Activated CD8-positive, alpha-beta memory T cell treated with anti-CD3 and anti-CD28 coated beads for 36 hours (primary cell): ENCODE data around the gene MIGA1. TPM values are rescaled to one million over a fixed set of nuclear protein-coding genes. Genes with fewer than 3 reads are reported as not detected.
"Not testable (repeated sequence)": the region's sequence is repeated elsewhere in the genome, so short reads cannot be mapped to it uniquely, and the experiment has no call there.

Experiments
- CTCF ChIA-PET: fragments of 350-600 bp; sonication (Branson Sonifier 250); formaldehyde crosslinking; loops from one replicate; lab custom pipeline; 2021; ENCODE audit warnings: antibody characterized with exemption; lab: Charles Lee
- POLR2A ChIA-PET: fragments of 350-600 bp; sonication (Branson Sonifier 250); formaldehyde crosslinking; loops from one replicate; lab custom pipeline; 2021; ENCODE audit warnings: antibody characterized with exemption; lab: Charles Lee
- total RNA-seq, 2 experiments: library from RNA; stranded (reverse); gene quantifications; one replicate each; pipeline ENCODE4 v1.2.3, GENCODE V29; 2021

MIGA1 gene
- total RNA-seq, 2 experiments from 2014 or later: 8.9 to 10.3 TPM

- ChIA-PET CTCF (no interaction called here), POLR2A (no interaction called here)
Measured at GRCh38 chr1:77794550-77794949, 15.1 kb downstream of the MIGA1 start.

- CTCF ChIA-PET: no interaction called here
- POLR2A ChIA-PET: no interaction called here
Measured at GRCh38 chr1:77796695-77797405, 17.4 kb downstream of the MIGA1 start.

GRCh38 chr1:77797991-77798390, 18.5 kb downstream of the MIGA1 start:
- ChIA-PET CTCF (no interaction called here), POLR2A (no interaction called here)

DNA sequence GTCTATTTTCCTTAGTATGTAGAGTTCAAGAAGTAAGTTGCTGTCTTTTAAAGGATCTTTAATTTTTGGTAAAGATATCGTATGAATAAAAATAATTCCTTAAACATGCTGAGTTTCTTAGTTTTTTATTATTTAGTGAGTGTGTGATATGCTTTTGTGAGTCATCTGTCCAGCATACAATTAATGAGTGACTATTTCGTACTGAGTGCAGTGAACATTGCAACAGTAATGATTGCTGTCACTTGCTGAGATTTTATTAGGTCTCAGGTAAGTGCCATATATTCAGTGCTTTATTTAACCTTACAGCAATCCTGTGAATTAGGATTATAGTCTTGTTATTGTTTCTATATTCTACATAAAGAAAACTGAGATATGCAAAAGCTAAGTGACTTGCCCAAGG, 22.6 kb downstream of the MIGA1 start:
- CTCF ChIA-PET: no interaction called here
- POLR2A ChIA-PET: no interaction called here

DNA sequence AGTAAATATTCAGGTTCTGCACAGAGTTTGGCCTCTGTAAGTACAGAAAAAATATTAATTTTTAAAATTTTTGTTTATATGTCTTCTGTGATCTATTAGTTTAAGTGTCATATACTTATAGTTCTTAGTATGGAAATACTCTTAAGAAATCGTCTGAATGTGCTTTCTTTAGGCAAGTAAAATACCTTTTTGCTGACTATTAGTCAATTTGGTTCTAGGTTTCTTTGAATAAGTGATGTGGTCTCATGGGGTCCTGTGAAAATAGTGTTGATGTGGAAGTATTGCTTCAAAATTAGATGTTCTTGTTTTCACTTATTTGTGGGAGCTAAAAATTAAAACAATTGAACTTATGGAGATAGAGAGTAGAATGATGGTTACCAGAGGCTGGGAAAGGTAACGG, 23.9 kb downstream of the MIGA1 start:
- ChIA-PET CTCF (no interaction called here), POLR2A (no interaction called here)

GRCh38 chr1:77809787-77810462, 30.5 kb downstream of the MIGA1 start:
- CTCF ChIA-PET: interaction anchor here (0.6 kb wide), 1 partner anchor 281 kb away, joined by 3 read pairs; no protein-coding TSS in a partner anchor
- POLR2A ChIA-PET: not testable (repeated sequence)

DNA sequence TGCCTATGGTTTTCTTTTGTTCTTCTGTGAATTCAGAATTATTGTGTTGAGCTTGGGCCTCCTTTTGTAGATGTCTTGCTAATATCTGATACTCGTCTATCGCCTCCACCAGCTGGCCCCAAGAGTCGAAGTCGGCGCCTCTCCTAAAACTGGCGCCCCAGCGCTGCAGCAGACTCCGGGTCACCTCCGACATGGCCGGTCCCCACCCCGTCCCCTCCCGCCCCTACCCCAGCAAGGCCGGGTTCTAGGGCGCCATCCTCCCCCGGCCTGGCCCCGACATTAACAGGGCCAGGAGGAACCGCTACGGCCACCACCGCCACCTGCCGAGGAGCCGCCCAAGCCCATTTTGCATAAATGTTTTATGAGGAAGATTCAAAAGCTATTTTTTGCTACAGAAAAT, 32.1 kb downstream of the MIGA1 start:
- CTCF ChIA-PET, POLR2A ChIA-PET: not testable (repeated sequence)

GRCh38 chr1:77817368-77818209, 38.1 kb downstream of the MIGA1 start:
- ChIA-PET CTCF (no interaction called here), POLR2A (no interaction called here)

- ChIA-PET CTCF (interaction anchor here (0.9 kb wide), 1 partner anchor 294 kb away, joined by 3 read pairs; no protein-coding TSS in a partner anchor), POLR2A (no interaction called here)
Measured at GRCh38 chr1:77820121-77820520, 40.7 kb downstream of the MIGA1 start.

DNA sequence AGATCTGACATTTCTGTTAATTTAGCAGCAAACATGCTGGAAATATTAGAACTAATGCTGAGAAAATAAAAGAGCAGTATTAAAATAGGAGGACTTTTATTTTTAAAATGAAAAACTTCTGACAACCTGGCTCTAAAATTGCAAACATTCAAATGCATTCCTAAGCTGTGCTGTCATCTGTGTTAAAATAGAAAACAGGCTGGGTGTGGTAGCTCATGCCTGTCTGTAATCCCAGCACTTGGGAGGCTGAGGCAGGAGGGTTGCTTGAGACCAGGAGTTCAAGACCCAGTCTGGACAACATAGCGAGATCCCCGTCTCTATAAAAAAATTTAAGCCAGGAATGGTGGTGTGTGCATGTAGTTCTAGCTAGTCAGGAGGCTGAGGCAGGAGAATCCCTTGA, 44.6 kb downstream of the MIGA1 start:
- POLR2A ChIA-PET: no interaction called here
- CTCF ChIA-PET: no interaction called here

DNA sequence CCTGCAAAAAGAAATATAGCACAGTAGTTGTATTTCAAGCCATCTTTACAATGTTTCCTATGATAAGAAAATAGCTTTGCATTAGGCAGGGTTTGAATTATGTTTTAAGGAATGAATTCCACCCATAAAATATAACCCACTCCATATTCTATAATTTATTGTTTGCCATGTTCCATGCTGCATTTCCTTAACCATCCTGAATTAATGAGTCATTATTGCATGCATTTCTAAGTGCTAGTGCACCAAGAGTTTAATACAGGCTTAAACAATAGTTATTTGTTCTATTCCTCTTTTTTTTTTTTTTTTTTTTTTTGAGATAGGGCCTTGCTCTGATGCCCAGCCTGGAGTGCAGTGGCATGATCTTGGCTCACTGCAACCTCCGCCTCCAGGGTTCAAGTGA, 45.2 kb downstream of the MIGA1 start:
- POLR2A ChIA-PET: no interaction called here

DNA sequence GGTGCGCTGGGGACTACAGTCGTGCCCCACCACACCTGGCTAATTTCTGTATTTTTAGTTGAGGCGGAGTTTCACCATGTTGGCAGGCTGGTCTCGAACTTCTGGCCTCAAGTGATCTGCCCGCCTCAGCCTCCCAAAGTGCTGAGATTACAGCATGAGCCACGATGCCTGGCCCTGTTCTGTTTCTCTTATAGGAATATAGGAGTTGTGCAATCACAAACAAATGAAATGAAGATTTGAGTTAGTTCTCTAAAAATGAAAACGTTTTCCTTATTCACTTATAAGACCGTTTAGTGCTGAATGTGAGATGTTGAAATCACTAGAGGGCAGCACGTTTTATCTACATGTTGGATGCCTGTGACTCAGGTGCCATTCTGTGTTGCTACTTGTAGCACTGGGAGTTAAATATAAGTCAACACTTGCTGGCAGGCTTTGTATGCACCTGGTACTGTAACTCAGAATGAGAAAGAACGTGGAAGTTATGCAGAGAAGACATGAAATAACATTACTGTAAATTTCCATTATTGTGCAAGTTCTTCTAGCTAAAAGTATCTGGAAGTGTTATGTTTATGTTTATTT, 45.8 kb downstream of the MIGA1 start:
- POLR2A ChIA-PET: no interaction called here

More for the DNA sequence above, 45.2 kb downstream of the MIGA1 start:
- CTCF ChIA-PET: no interaction called here

GRCh38 chr1:77826851-77827250, 47.4 kb downstream of the MIGA1 start:
- CTCF ChIA-PET: interaction anchor here (0.7 kb wide), 1 partner anchor 22 kb away, joined by 3 read pairs; no protein-coding TSS in a partner anchor
- POLR2A ChIA-PET: not testable (repeated sequence)

More for the DNA sequence above, 45.8 kb downstream of the MIGA1 start:
- CTCF ChIA-PET: no interaction called here

- CTCF ChIA-PET: no interaction called here
- POLR2A ChIA-PET: no interaction called here
Measured at GRCh38 chr1:77828098-77828497, 48.6 kb downstream of the MIGA1 start.

DNA sequence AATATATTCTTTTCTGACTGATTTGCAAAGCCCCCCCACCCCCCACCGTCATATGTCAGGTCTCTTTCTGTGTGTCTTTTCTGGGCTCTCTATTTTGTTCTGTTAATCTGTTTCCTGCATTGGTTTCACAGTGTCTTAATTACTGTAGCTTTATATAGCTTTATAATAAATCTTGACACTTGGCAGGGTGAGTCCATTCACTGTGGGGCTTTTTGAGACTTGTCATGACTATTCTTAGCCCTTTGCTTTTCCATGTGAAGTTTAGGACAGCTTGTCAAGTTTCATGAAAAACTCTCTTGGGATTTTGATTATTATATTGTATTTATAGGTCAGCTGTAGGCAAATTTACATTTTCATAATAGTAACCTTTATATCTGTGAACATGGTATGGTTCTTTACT, 50.4 kb downstream of the MIGA1 start:
- POLR2A ChIA-PET: no interaction called here
- CTCF ChIA-PET: no interaction called here

DNA sequence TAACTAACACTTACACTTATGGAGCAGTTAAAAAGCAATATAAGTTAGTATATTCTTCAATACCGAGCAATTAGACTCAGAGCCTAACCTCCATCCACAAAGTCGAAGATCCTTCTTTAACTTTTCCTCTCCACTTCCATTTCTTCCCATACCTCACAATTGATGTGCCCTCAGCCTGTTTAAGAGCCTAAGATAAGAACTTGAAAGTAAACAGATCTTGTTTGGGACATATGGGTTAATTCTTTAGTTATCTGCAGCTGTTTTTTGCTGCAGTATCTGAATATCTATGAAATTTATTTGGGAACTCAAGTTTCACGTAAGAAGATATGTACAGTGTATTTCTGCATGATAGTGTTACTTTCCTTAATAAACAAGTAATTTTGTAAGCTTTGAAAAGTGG, 51.5 kb downstream of the MIGA1 start:
- CTCF ChIA-PET: no interaction called here
- POLR2A ChIA-PET: no interaction called here

DNA sequence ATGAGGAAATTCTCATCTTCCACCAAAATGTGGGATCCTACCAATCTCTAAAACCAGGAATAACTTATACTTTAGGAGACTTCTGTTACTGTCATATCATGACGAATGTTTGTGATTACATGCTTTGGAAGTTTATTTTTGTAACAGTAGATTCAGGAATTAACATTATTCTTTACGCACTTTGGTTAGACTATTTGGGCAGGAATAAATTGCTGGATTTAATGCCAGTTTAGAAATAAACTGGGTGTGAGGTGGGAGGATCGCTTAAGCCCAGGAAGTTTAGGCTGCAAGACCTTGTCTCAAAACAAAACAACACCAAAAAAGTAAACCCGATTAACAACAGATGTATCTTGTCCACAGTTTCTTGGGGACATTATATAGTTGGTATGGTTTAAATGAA, 52.1 kb downstream of the MIGA1 start:
- POLR2A ChIA-PET: no interaction called here
- CTCF ChIA-PET: no interaction called here

GRCh38 chr1:77831976-77832711, 52.7 kb downstream of the MIGA1 start:
- CTCF ChIA-PET: no interaction called here
- POLR2A ChIA-PET: no interaction called here

- CTCF ChIA-PET: no interaction called here
- POLR2A ChIA-PET: no interaction called here
Measured at GRCh38 chr1:77832901-77833300, 53.5 kb downstream of the MIGA1 start.
